ENCODE results near the gene DAP.
"Not testable (repeated sequence)": the region's sequence is repeated elsewhere in the genome, so short reads cannot be mapped to it uniquely, and the experiment has no call there.

- TF ChIP-seq YY1 (IDR thresholded peaks at IDR 0.05; ENCODE audit: insufficient read depth, insufficient replicate concordance, low read depth, low read length); ZNF431 (CRISPR knock-in tag; IDR thresholded peaks at IDR 0.05; ENCODE audit: borderline replicate concordance, low read depth): not testable (repeated sequence)
Observed at GRCh38 chr5:10780208-10780607, 19.2 kb upstream of the DAP start.

All from HepG2 (cell line).